GM23338 (cell line): ENCODE results near the gene GPA33. TPM values are rescaled to one million over a fixed set of nuclear protein-coding genes. Genes with fewer than 3 reads are reported as not detected.
A peak's percentile ranks its signal among the peaks of the same experiment; 100 is the strongest.

Experiments used
- ATAC-seq: fragments of 200-7000 bp; cut with Tn5 transposase; 3 replicates; pipeline ENCODE4 v1.9.1; 2020
- DNase-seq: peaks from one replicate; pipeline ENCODE4 v3.0.0-alpha.2; 2015; ENCODE audit warnings: low spot score
- H2AFZ ChIP-seq: fragments of 200-600 bp; sonication (generic); 2 replicates; pipeline ENCODE4 v1.8.0; 2016; ENCODE audit warnings: antibody characterized with exemption, mild to moderate bottlenecking, moderate library complexity
- H3F3A ChIP-seq: fragments of 200-600 bp; sonication (generic); replicated peaks from 2 replicates; pipeline ENCODE4 v1.8.0; 2017; ENCODE audit warnings: antibody characterized with exemption, mixed run types, low read depth
- H3K27ac ChIP-seq: fragments of 200-600 bp; sonication (generic); 2 replicates; pipeline ENCODE4 v1.6.1; 2016; ENCODE audit warnings: low read depth
- H3K27me3 ChIP-seq: fragments of 200-600 bp; sonication (generic); 2 replicates; pipeline ENCODE4 v1.8.0; 2016; ENCODE audit warnings: mild to moderate bottlenecking, mixed run types, moderate library complexity; ENCODE audit not compliant: insufficient read depth
- H3K36me3 ChIP-seq: fragments of 200-600 bp; sonication (generic); 2 replicates; pipeline ENCODE4 v1.8.0; 2016; ENCODE audit warnings: mild to moderate bottlenecking; ENCODE audit not compliant: insufficient read depth
- H3K4me1 ChIP-seq: fragments of 200-600 bp; sonication (generic); 2 replicates; pipeline ENCODE4 v1.8.0; 2016; ENCODE audit warnings: mild to moderate bottlenecking, moderate library complexity; ENCODE audit not compliant: insufficient read depth
- H3K4me2 ChIP-seq: fragments of 200-600 bp; sonication (generic); 2 replicates; pipeline ENCODE4 v1.7.1; 2017; ENCODE audit warnings: mixed run types
- H3K4me3 ChIP-seq: fragments of 200-600 bp; sonication (generic); 2 replicates; pipeline ENCODE4 v1.6.1; 2016; ENCODE audit warnings: mixed run types
- H3K79me2 ChIP-seq: fragments of 200-600 bp; sonication (generic); replicated peaks from 2 replicates; pipeline ENCODE4 v1.8.0; 2017; ENCODE audit warnings: mild to moderate bottlenecking; ENCODE audit not compliant: insufficient read depth
- H3K9me2 ChIP-seq: fragments of 200-600 bp; sonication (generic); 2 replicates; pipeline ENCODE4 v1.8.0; 2017; ENCODE audit not compliant: insufficient read depth
- H4K20me1 ChIP-seq: fragments of 200-600 bp; sonication (generic); replicated peaks from 2 replicates; pipeline ENCODE4 v1.8.0; 2017; ENCODE audit warnings: mild to moderate bottlenecking; ENCODE audit not compliant: insufficient read depth
- H3K27ac Mint-ChIP-seq: 2 replicates; pipeline ENCODE4 v1.8.0; 2020; ENCODE audit warnings: inconsistent platforms, mild to moderate bottlenecking, moderate library complexity, mixed read lengths
- H3K27me3 Mint-ChIP-seq: 3 replicates; pipeline ENCODE4 v1.8.0; 2022; ENCODE audit warnings: low read depth, mild to moderate bottlenecking, moderate library complexity, mixed read lengths, inconsistent platforms; ENCODE audit not compliant: insufficient read depth, poor library complexity
- H3K36me3 Mint-ChIP-seq: 3 replicates; pipeline ENCODE4 v1.8.0; 2021; ENCODE audit warnings: low read depth, mild to moderate bottlenecking, inconsistent platforms, moderate library complexity, mixed read lengths
- H3K4me1 Mint-ChIP-seq: 3 replicates; pipeline ENCODE4 v1.8.0; 2020; ENCODE audit warnings: mild to moderate bottlenecking, inconsistent platforms, mixed read lengths
- H3K4me3 Mint-ChIP-seq: 3 replicates; pipeline ENCODE4 v1.8.0; 2021; ENCODE audit warnings: moderate library complexity, mild to moderate bottlenecking, inconsistent platforms, mixed read lengths
- H3K9me3 Mint-ChIP-seq: 3 replicates; pipeline ENCODE4 v1.8.0; 2020; ENCODE audit warnings: moderate library complexity, mild to moderate bottlenecking, inconsistent platforms, mixed read lengths
- CREB1 ChIP-seq: fragments of 250-450 bp; sonication (Bioruptor Pico); IDR thresholded peaks from 2 replicates; pipeline ENCODE4 v1.5.0; 2020; ENCODE audit warnings: low read depth, mild to moderate bottlenecking, moderate library complexity
- EZH2 ChIP-seq: fragments of 200-600 bp; sonication (generic); IDR thresholded peaks from one replicate; pipeline ENCODE4 v1.8.0; 2017; ENCODE audit warnings: antibody characterized with exemption, mild to moderate bottlenecking, low read depth; ENCODE audit not compliant: unreplicated experiment
- EZH2phosphoT487 ChIP-seq: fragments of 200-600 bp; sonication (generic); IDR thresholded peaks from one replicate; pipeline ENCODE4 v1.8.1; 2018; ENCODE audit warnings: antibody characterized with exemption; ENCODE audit not compliant: unreplicated experiment
- JUNB ChIP-seq: IDR thresholded peaks from one replicate; pipeline ENCODE4 v1.6.1; 2016; ENCODE audit warnings: antibody characterized with exemption; ENCODE audit not compliant: unreplicated experiment
- NANOG ChIP-seq: IDR thresholded peaks from 2 replicates; pipeline ENCODE4 v1.6.1; 2016; ENCODE audit warnings: antibody characterized with exemption, borderline replicate concordance
- POLR2AphosphoS5 ChIP-seq: IDR thresholded peaks from 2 replicates; pipeline ENCODE4 v1.6.1; 2016; ENCODE audit warnings: antibody characterized with exemption, low read depth
- STAT1 ChIP-seq: IDR thresholded peaks from one replicate; pipeline ENCODE4 v1.6.1; 2016; ENCODE audit warnings: antibody characterized with exemption; ENCODE audit not compliant: unreplicated experiment
- ZNF114 ChIP-seq: fragments of 250-450 bp; sonication (Bioruptor Pico); IDR thresholded peaks from 2 replicates; pipeline ENCODE4 v1.5.0; 2020; ENCODE audit warnings: mild to moderate bottlenecking, moderate library complexity
- ZNF331 ChIP-seq: fragments of 250-450 bp; sonication (Bioruptor Pico); IDR thresholded peaks from 2 replicates; pipeline ENCODE4 v1.5.0; 2020; ENCODE audit warnings: low read depth, mild to moderate bottlenecking, moderate library complexity
- polyA plus RNA-seq: library from polyadenylated mRNA; unstranded; fragments of >200 nt; fragmentation: Nextera tagmentation; extraction: Ambion mirVana; gene quantifications from 2 replicates; pipeline ENCODE4 v1.2.1, GENCODE V29; 2016
- total RNA-seq: library from RNA; depleted of rRNA; stranded (reverse); fragments of >200 nt; shearing (Covaris generic); gene quantifications from 2 replicates; pipeline ENCODE4 v1.2.3, GENCODE V29; 2014
- TF ChIP-seq, protein P1 (sequence below), 2 experiments: fragments of 200-600 bp in 1 of 2; sonication (generic) in 1 of 2; conservative IDR thresholded peaks; 2 replicates each; pipeline versions ENCODE4 v1.5.1 to v1.6.1; 2016 to 2017; ENCODE audit warnings: antibody characterized with exemption in 2 of 2, low read depth in 2 of 2, mild to moderate bottlenecking in 2 of 2, moderate library complexity in 1 of 2
- TF ChIP-seq, protein P2 (sequence below): IDR thresholded peaks from one replicate; pipeline ENCODE4 v1.6.1; 2018; ENCODE audit warnings: antibody characterized with exemption; ENCODE audit not compliant: unreplicated experiment

Gene GPA33
- total and polyA plus RNA-seq, 2 experiments from 2014 or later, result 0.10 to 0.28 TPM

DNA sequence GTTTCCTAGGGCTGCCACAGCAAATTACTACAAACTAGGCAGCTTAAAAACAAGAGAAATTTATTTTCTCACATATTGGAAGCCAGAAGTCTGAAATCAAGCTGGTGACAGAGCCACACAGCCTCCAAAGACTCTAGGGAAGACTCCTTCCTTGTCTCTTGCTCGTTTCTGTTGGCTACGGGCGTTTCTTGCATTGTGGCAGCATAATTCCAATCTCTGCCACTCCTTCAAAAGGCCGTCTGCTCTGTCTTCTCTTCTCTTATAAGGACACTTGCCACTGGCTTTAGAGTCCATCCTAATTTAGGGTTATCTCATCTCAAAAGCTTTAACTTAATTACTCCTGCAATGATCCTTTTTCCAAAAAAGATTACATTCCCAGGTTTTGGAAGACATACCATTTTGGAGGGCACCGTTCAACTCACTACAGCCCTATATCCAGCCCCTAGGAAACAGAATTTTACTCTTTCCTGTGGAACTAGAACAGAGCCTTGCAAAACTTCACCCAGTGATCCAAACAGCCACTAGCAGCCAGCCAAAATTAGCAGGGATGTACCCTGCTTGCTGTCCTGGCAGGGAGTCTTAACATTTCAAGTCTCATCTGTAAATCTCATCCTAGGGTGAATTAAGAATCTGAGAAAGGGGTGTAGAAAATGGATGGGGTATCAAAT lies 12.9 kb upstream of the GPA33 start:
- no peak for TF ChIP-seq ZNF114 (CRISPR knock-in tag)
- no peak for TF ChIP-seq STAT1
- no peak for TF ChIP-seq EZH2
- no peak for TF ChIP-seq EZH2phosphoT487
- no peak for TF ChIP-seq JUNB
- TF ChIP-seq CREB1 (CRISPR knock-in tag), result no peak
- TF ChIP-seq, protein P1, sequence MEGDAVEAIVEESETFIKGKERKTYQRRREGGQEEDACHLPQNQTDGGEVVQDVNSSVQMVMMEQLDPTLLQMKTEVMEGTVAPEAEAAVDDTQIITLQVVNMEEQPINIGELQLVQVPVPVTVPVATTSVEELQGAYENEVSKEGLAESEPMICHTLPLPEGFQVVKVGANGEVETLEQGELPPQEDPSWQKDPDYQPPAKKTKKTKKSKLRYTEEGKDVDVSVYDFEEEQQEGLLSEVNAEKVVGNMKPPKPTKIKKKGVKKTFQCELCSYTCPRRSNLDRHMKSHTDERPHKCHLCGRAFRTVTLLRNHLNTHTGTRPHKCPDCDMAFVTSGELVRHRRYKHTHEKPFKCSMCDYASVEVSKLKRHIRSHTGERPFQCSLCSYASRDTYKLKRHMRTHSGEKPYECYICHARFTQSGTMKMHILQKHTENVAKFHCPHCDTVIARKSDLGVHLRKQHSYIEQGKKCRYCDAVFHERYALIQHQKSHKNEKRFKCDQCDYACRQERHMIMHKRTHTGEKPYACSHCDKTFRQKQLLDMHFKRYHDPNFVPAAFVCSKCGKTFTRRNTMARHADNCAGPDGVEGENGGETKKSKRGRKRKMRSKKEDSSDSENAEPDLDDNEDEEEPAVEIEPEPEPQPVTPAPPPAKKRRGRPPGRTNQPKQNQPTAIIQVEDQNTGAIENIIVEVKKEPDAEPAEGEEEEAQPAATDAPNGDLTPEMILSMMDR (conservative IDR thresholded peaks at IDR 0.05; ENCODE audit: low read depth in 2 of 2), result no peak
- no peak for TF ChIP-seq POLR2AphosphoS5
- TF ChIP-seq ZNF331 (CRISPR knock-in tag), result no peak
- TF ChIP-seq, protein P2, sequence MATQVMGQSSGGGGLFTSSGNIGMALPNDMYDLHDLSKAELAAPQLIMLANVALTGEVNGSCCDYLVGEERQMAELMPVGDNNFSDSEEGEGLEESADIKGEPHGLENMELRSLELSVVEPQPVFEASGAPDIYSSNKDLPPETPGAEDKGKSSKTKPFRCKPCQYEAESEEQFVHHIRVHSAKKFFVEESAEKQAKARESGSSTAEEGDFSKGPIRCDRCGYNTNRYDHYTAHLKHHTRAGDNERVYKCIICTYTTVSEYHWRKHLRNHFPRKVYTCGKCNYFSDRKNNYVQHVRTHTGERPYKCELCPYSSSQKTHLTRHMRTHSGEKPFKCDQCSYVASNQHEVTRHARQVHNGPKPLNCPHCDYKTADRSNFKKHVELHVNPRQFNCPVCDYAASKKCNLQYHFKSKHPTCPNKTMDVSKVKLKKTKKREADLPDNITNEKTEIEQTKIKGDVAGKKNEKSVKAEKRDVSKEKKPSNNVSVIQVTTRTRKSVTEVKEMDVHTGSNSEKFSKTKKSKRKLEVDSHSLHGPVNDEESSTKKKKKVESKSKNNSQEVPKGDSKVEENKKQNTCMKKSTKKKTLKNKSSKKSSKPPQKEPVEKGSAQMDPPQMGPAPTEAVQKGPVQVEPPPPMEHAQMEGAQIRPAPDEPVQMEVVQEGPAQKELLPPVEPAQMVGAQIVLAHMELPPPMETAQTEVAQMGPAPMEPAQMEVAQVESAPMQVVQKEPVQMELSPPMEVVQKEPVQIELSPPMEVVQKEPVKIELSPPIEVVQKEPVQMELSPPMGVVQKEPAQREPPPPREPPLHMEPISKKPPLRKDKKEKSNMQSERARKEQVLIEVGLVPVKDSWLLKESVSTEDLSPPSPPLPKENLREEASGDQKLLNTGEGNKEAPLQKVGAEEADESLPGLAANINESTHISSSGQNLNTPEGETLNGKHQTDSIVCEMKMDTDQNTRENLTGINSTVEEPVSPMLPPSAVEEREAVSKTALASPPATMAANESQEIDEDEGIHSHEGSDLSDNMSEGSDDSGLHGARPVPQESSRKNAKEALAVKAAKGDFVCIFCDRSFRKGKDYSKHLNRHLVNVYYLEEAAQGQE, result no peak
- TF ChIP-seq NANOG, result no peak
- DNase-seq (no peak), ATAC-seq (no peak)
- Histone ChIP-seq H3K9me2 (peaks cover 12% of the 10 kb centered on the region; the same call in 1 of the 2 replicates), H3F3A (no peaks in the 10 kb centered on the region), H2AFZ (peak overlapping the region; percentile 85), H3K27ac (no peak overlapping the region), H4K20me1 (no peaks in the 10 kb centered on the region), H3K79me2 (no peaks in the 10 kb centered on the region), H3K4me2 (peak overlapping the region; percentile 40; the same call in 1 of the 2 replicates), H3K36me3 (no peaks in the 10 kb centered on the region; the same call in 1 of the 2 replicates), H3K4me1 (peaks cover 30% of the 10 kb centered on the region), H3K27me3 (no peaks in the 10 kb centered on the region), H3K4me3 (no peak overlapping the region)
- H3K4me1 Mint-ChIP-seq, result peaks cover 34% of the 10 kb centered on the region
- H3K27me3 Mint-ChIP-seq, result peaks cover 2% of the 10 kb centered on the region
- H3K4me3 Mint-ChIP-seq, result no peak overlapping the region
- no peaks in the 10 kb centered on the region for H3K36me3 Mint-ChIP-seq
- H3K27ac Mint-ChIP-seq, result no peak overlapping the region
- no peaks in the 10 kb centered on the region; the same call in 2 of the 3 replicates for H3K9me3 Mint-ChIP-seq
